Neural cell (in vitro differentiated cells): ENCODE measurements around the gene LCP2. TPM values are rescaled to one million over a fixed set of nuclear protein-coding genes. Genes with fewer than 3 reads are reported as not detected.

Experiments used
- H2AFZ ChIP-seq: fragments of 200-600, 300-800 bp; sonication (generic), shearing (Covaris generic); 2 replicates; pipeline ENCODE4 v1.6.0; 2014; ENCODE audit warnings: low read depth, mild to moderate bottlenecking, antibody characterized with exemption, low read length, moderate library complexity
- H3F3A ChIP-seq: fragments of 200-600 bp; shearing (Covaris generic); 2 replicates; pipeline ENCODE4 v1.6.1; 2016; ENCODE audit warnings: mild to moderate bottlenecking, moderate library complexity, mixed read lengths, antibody characterized with exemption, low read length; ENCODE audit not compliant: insufficient read depth, poor library complexity, severe bottlenecking
- H3K27ac ChIP-seq: fragments of 200-600, 300-800 bp; sonication (generic), shearing (Covaris generic); 2 replicates; pipeline ENCODE4 v1.5.1; 2014; ENCODE audit warnings: mild to moderate bottlenecking, low read length, moderate library complexity
- H3K27me3 ChIP-seq: fragments of 300-800, 200-600 bp; sonication (generic), shearing (Covaris generic); 2 replicates; pipeline ENCODE4 v1.6.0; 2014; ENCODE audit warnings: mild to moderate bottlenecking, low read depth, low read length, moderate library complexity; ENCODE audit not compliant: insufficient read depth
- H3K36me3 ChIP-seq: fragments of 300-800, 200-600 bp; sonication (generic), shearing (Covaris generic); 2 replicates; pipeline ENCODE4 v1.5.1; 2014; ENCODE audit warnings: mild to moderate bottlenecking, antibody characterized with exemption, low read length, moderate library complexity; ENCODE audit not compliant: insufficient read depth
- H3K4me2 ChIP-seq: fragments of 300-800, 200-600 bp; sonication (generic), shearing (Covaris generic); 2 replicates; pipeline ENCODE4 v1.6.0; 2014; ENCODE audit warnings: mild to moderate bottlenecking, low read length
- H3K4me3 ChIP-seq: fragments of 300-800, 200-600 bp; sonication (generic), shearing (Covaris generic); 2 replicates; pipeline ENCODE4 v1.5.1; 2014; ENCODE audit warnings: mild to moderate bottlenecking, low read length, moderate library complexity
- H3K79me2 ChIP-seq: fragments of 200-600 bp; shearing (Covaris generic); replicated peaks from 2 replicates; pipeline ENCODE4 v1.6.0; 2014; ENCODE audit warnings: mild to moderate bottlenecking, low read length, moderate library complexity; ENCODE audit not compliant: insufficient read depth
- H3K9ac ChIP-seq: fragments of 300-800, 200-600 bp; sonication (generic), shearing (Covaris generic); 2 replicates; pipeline ENCODE4 v1.6.1; 2016; ENCODE audit warnings: mild to moderate bottlenecking, low read length, mixed read lengths
- H3K9me2 ChIP-seq: fragments of 200-600 bp; shearing (Covaris generic); 2 replicates; pipeline ENCODE4 v1.6.1; 2016; ENCODE audit warnings: mild to moderate bottlenecking, low read length, mixed read lengths; ENCODE audit not compliant: insufficient read depth
- H3K9me3 ChIP-seq: fragments of 200-600, 300-800 bp; sonication (generic), shearing (Covaris generic); 2 replicates; pipeline ENCODE4 v1.6.1; 2016; ENCODE audit warnings: mild to moderate bottlenecking, mixed run types, low read length, moderate library complexity, mixed read lengths
- H4K20me1 ChIP-seq: fragments of 200-600 bp; shearing (Covaris generic); 2 replicates; pipeline ENCODE4 v1.6.1; 2016; ENCODE audit warnings: mild to moderate bottlenecking, mixed run types; ENCODE audit not compliant: insufficient read depth
- CTCF ChIP-seq: fragments of 450-650 bp; IDR thresholded peaks from 2 replicates; pipeline ENCODE4 v1.5.1; 2014; ENCODE audit warnings: antibody characterized with exemption, mild to moderate bottlenecking, moderate library complexity; ENCODE audit not compliant: poor library complexity, severe bottlenecking
- EP300 ChIP-seq: fragments of 450-650 bp; conservative IDR thresholded peaks from 2 replicates; pipeline ENCODE4 v1.6.1; 2014; ENCODE audit warnings: antibody characterized with exemption, mild to moderate bottlenecking, moderate library complexity; ENCODE audit not compliant: poor library complexity, severe bottlenecking
- EZH2 ChIP-seq: fragments of 200-600, 300-800 bp; shearing (Covaris generic), sonication (generic); IDR thresholded peaks from 2 replicates; pipeline ENCODE4 v1.6.1; 2014; ENCODE audit warnings: antibody characterized with exemption, low read length, borderline replicate concordance, mild to moderate bottlenecking; ENCODE audit not compliant: insufficient read depth, poor library complexity, severe bottlenecking
- MXI1 ChIP-seq: fragments of 450-650 bp; conservative IDR thresholded peaks from 2 replicates; pipeline ENCODE4 v1.6.1; 2014; ENCODE audit warnings: antibody characterized with exemption, mild to moderate bottlenecking; ENCODE audit not compliant: poor library complexity, severe bottlenecking
- POLR2AphosphoS5 ChIP-seq: IDR thresholded peaks from 2 replicates; pipeline ENCODE4 v1.6.1; 2012
- RAD21 ChIP-seq: fragments of 450-650 bp; conservative IDR thresholded peaks from 2 replicates; pipeline ENCODE4 v1.6.1; 2014; ENCODE audit warnings: antibody characterized with exemption, mild to moderate bottlenecking, moderate library complexity
- REST ChIP-seq: IDR thresholded peaks from 2 replicates; pipeline ENCODE4 v1.6.1; 2012; ENCODE audit warnings: borderline replicate concordance
- SMC3 ChIP-seq: fragments of 450-650 bp; conservative IDR thresholded peaks from 2 replicates; pipeline ENCODE4 v1.6.1; 2014; ENCODE audit warnings: antibody characterized with exemption, mild to moderate bottlenecking, moderate library complexity; ENCODE audit not compliant: poor library complexity
- TAF1 ChIP-seq: IDR thresholded peaks from 2 replicates; pipeline ENCODE4 v1.6.1; 2012; ENCODE audit warnings: low read depth
- polyA plus RNA-seq: library from polyadenylated mRNA; depleted of rRNA; stranded (reverse); fragments of >200 nt; gene quantifications from 2 replicates; pipeline ENCODE4 v1.2.3, GENCODE V29; 2014

The LCP2 gene
- polyA plus RNA-seq, 1 donor from 2014 or later, result not detected

GRCh38 chr5:170232786-170233185 lies 64.8 kb downstream of the LCP2 start, which contains the start of gene C5orf58:
TSS of gene C5orf58 (plus strand) at chr5:170232985. CDS start at chr5:170234977, 1,992 bp downstream.
- H3K4me2 ChIP-seq, result no peak within 1 kb of the TSS
- no peaks in the 10 kb centered on the region for H3K9me3 ChIP-seq
- H3K9me2 ChIP-seq, result no peaks in the 10 kb centered on the region
- no peak within 1 kb of the TSS for H3K27ac ChIP-seq
- no peaks in the 10 kb centered on the region for H3K27me3 ChIP-seq
- no peaks in the 10 kb centered on the region for H4K20me1 ChIP-seq
- H3F3A ChIP-seq, result no peaks in the 10 kb centered on the region
- H3K9ac ChIP-seq, result no peak within 1 kb of the TSS
- TF ChIP-seq RAD21, result no peak
- TF ChIP-seq REST, result no peak
- TF ChIP-seq SMC3, result no peak
- no peak for TF ChIP-seq EP300
- no peak for TF ChIP-seq TAF1
- no peak for TF ChIP-seq EZH2
- no peak for TF ChIP-seq POLR2AphosphoS5
- no peak for TF ChIP-seq CTCF
- no peak for TF ChIP-seq MXI1
- no peak within 1 kb of the TSS for H2AFZ ChIP-seq
- H3K36me3 ChIP-seq, result no peaks in the 10 kb centered on the region
- H3K79me2 ChIP-seq, result no peaks in the 10 kb centered on the region
- no peak within 1 kb of the TSS for H3K4me3 ChIP-seq

- Histone ChIP-seq H4K20me1 (no peaks in the 10 kb centered on the region), H3K9me3 (no peaks in the 10 kb centered on the region), H3K36me3 (no peaks in the 10 kb centered on the region), H3K79me2 (no peaks in the 10 kb centered on the region), H2AFZ (no peak overlapping the region), H3K4me3 (no peak overlapping the region), H3K27ac (no peak overlapping the region), H3K9ac (no peak overlapping the region), H3F3A (no peaks in the 10 kb centered on the region), H3K4me2 (no peak overlapping the region), H3K27me3 (peaks cover 2% of the 10 kb centered on the region), H3K9me2 (no peaks in the 10 kb centered on the region)
- TF ChIP-seq SMC3, result no peak
- no peak for TF ChIP-seq EZH2
- TF ChIP-seq CTCF, result no peak
- TF ChIP-seq RAD21, result no peak
- no peak for TF ChIP-seq TAF1
- TF ChIP-seq REST, result no peak
- no peak for TF ChIP-seq POLR2AphosphoS5
- TF ChIP-seq MXI1, result no peak
Observed at GRCh38 chr5:170228762-170229435, 68.7 kb downstream of the LCP2 start.
